IPS DF 19.7 (cell line): Measurements from ENCODE around the gene EIF2B5.

Source experiments
- DNase-seq: peaks from one replicate; pipeline ENCODE4 v3.0.0-alpha.2; 2013; ENCODE audit warnings: low read depth, low spot score

The EIF2B5 gene

GRCh38 chr3:184173374-184173722 is 38.2 kb downstream of the EIF2B5 start:
- no peak for DNase-seq

DNA sequence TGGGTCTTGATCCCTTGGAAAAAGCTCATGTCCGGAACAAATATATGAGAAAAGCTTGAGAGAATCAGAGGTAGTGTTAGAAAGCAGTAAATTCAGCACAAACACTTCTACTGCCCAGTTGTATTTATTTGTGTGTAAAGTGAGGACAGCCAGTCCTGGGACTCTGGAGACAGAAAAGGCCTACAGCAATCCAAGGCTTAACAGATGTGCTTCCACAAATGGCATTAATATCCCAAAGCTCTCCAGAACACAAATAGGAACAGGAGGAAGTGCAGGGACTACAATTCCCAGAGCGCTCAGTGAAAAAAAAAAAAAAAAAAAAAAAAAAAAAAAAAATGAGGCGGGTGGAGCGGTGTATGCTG is 39.1 kb downstream of the EIF2B5 start:
- DNase-seq = no peak

DNA sequence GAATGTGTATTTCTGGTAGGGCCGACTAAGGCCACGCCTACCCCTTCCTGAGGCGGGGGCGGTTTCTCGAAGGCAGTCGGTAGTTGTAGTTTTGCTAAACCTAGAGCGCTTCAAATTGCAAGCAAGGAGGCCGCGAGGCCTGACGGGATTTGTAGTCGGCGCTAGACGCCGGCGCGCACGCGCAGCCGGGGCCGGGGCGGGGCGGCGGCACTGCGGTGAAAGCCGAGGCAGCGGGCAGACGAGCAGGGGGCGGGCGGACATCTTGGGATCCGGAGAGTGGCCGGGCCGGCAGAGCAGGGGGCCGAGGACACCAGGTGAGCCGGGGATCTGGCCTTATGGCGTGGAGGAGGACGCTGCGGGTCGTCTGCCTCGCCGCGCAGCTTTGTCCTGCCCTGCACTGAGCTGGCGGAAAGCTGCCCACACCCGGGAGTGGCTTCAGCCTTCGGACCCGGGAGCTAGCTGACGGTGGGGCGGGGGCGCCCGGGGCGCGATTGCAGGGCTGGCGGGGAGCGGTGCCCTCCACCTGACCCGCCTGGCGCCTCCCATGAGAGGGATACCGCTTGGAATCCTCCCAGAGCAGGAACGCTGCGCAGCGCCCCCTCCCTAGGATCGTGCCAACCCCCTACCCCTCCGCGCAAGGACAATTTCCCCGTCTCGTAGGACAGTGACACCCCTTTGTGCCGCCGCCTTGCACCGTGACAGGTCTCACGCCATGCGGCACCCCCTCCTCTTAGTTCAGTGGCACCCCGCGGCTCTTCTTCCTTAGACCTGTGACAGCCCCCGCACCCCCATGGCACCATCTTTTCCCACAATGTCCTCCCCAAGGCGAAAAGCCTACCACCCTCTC is 39.7 kb downstream of the EIF2B5 start, which contains the start of gene AP2M1:
TSS of gene AP2M1 (plus strand) at position 210 of the 847 bp plus-strand sequence. CDS start 2,139 bp downstream, outside the sequence.
- DNase-seq = peak; percentile 94

DNA sequence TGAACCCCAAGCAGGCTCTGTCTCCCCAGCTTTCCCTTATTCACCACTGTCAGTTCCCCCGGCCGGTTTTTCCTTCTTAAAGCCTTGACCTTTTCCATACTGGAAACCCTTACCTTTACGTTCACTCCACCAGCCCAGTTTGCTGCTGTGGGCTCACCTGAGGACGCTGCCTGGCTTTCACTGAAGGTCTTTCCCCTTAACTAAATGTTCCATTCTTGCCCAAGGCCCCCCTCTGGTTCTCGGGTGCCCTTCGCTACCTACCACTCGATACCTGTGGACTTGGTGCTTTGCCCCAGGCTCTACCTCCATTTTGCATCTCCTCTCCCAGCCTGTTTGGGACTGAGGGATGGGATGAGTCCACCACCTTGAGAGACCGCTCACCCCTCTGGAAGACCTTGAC is 40.3 kb downstream of the EIF2B5 start:
- no peak for DNase-seq

GRCh38 chr3:184175981-184176376 is 40.8 kb downstream of the EIF2B5 start:
- DNase-seq = no peak

DNA sequence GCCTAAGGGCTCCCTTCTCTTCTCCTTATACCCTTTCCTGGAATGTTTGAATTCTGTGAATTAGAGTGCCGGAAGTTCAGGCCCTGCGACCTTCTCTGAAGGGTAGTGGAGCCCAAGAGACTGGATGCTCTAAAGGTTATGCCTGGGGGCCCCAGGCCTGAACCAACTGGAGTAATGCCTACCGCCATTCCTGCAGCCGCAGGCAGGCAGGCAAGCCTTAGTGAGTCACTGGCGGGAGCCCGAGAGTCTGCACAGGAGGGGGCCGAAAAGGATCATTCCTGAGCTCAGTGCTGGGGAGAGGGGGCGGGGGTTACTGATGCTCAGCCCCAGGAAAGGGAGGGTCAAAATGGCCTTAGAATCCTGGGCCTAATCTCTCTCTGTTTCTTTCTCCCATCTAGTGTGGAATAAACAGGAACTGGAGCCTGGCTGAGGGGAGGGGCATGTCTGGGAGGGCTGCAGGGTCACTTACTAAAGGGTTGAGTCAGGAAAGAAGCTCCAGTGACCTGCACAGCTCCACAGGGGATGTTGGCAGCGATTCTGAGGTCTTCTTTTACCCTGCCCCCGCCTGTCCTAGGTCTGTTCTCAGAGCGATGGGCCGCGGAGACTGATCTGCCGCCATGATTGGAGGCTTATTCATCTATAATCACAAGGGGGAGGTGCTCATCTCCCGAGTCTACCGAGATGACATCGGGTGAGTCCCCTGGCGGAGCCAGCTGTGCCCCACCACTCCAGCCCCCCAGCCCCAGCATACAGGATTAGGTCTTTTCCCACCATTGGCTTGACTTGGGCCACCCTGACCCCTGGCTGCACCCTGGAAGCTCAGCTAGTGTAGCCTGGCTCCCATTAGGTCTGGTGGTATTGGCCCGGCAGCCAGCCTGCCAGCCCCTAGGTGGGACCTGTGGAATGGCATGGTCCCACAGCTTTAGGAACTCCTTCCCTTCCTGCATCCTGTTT is 41.5 kb downstream of the EIF2B5 start:
- DNase-seq = peak; percentile 78

DNA sequence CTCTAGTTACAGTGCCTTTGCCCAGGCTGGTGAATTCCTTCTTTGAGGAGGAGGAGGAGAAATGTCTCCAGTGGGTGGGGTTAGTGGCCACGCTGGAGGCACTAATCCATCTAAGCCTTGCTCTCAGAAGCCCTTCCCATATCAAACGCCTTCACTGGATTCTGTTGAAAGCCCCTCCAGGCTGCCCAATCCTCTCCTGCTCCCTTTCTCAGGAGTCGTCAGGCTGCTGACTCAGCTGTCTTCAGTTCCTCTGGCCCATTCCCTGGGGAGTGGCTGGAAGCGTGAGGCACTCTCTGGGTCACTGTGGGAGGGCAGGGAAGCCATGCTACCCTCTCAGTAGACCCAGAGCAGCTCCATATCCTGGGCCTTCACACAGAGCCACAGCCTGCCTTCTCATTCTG is 42.2 kb downstream of the EIF2B5 start:
- no peak for DNase-seq

GRCh38 chr3:184177767-184178306 is 42.7 kb downstream of the EIF2B5 start:
- no peak for DNase-seq

DNA sequence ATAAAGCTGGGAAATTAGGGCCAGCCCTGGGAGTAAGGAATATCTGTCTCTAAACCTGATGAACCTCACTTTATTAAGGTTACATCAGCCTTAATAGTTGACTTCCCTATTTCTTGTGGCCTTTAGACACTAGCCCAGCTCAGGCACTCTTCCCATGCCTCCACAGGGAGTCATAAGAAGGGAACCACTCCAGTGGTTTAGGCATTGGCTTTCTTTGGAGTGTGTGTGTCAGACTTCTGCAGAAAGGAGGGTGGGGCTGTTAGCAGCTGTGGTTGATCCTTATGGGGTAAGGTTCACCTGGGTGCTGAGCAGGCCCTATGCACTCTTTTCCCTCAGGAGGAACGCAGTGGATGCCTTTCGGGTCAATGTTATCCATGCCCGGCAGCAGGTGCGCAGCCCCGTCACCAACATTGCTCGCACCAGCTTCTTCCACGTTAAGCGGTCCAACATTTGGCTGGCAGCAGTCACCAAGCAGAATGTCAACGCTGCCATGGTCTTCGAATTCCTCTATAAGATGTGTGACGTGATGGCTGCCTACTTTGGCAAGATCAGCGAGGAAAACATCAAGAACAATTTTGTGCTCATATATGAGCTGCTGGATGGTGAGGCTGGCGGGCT is 43.5 kb downstream of the EIF2B5 start:
- no peak for DNase-seq

- no peak for DNase-seq
These were observed 45.0 kb downstream of the EIF2B5 start for GRCh38 chr3:184180165-184180564.

DNA sequence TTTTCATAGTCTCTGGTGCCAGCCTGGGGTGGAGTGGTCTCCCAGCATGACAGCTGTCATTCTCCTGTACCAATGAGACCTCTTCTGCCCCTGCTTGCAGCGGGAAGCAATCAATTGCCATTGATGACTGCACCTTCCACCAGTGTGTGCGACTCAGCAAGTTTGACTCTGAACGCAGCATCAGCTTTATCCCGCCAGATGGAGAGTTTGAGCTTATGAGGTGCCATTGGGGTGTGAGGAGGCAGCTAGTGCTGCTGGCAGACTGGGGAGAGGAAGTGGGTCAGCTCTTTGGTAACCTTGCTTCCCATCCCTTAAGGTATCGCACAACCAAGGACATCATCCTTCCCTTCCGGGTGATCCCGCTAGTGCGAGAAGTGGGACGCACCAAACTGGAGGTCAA is 46.4 kb downstream of the EIF2B5 start:
- DNase-seq = no peak

DNA sequence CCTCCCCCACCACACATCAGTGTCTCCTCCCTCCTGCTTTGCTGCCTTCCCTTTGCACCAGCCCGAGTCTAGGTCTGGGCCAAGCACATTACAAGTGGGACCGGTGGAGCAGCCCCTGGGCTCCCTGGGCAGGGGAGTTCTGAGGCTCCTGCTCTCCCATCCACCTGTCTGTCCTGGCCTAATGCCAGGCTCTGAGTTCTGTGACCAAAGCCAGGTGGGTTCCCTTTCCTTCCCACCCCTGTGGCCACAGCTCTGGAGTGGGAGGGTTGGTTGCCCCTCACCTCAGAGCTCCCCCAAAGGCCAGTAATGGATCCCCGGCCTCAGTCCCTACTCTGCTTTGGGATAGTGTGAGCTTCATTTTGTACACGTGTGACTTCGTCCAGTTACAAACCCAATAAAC is 48.5 kb downstream of the EIF2B5 start:
- DNase-seq = no peak

GRCh38 chr3:184184546-184185230 is 49.5 kb downstream of the EIF2B5 start:
- no peak for DNase-seq

- DNase-seq = peak; percentile 93
These were observed 50.5 kb downstream of the EIF2B5 start for GRCh38 chr3:184185461-184186183.

- no peak for DNase-seq
These were observed 51.2 kb downstream of the EIF2B5 start, which contains the start of gene ABCF3 for GRCh38 chr3:184186184-184186901. TSS of gene ABCF3 (plus strand) at chr3:184186199. CDS start at chr3:184186208, 9 bp downstream.

DNA sequence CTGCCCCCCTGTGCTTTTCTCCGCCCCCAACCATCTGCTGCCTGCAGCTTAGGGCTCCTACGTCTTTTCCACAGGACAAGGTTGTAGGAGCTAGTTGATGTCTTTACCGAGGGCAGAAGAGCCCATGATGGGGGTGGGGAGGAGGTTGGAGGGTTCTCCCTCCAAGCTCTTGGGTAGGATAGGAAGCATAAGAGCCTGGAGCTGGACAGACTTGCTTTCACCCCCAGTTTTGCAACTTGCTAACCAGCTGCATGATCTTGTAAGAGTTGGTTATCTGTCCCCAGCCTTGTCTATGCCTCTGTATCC is 51.7 kb downstream of the EIF2B5 start:
- no peak for DNase-seq

DNA sequence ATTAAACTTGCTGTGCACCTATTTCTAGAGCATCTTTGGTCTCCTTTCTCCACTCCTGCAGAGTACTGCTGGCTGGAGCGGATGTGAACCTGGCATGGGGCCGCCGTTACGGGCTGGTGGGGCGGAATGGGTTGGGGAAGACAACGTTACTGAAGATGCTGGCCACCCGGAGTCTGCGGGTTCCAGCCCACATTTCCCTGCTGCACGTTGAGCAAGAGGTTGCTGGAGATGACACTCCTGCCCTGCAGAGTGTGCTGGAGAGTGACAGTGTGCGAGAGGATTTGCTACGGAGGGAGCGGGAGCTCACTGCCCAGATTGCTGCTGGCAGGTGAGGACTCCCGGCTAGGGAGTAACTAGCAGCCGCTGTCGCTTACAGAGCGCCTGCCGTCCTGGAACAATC is 52.9 kb downstream of the EIF2B5 start:
- no peak for DNase-seq

DNA sequence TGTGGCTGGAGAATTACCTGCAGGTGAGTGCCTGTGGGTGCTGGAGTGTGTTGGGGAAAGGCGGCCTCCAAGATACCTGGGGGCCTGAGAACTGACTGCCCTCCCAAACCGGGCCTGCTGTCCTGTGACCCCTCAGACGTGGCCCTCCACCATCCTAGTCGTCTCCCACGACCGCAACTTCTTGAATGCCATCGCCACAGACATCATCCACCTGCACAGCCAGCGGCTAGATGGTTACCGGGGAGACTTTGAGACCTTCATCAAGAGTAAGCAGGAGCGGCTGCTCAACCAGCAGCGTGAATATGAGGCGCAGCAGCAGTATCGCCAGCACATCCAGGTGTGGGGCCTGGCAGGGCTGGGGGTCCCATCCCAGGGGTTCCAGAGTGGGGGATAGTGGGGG is 54.3 kb downstream of the EIF2B5 start:
- no peak for DNase-seq

GRCh38 chr3:184192889-184193288 is 57.7 kb downstream of the EIF2B5 start:
- DNase-seq = no peak

DNA sequence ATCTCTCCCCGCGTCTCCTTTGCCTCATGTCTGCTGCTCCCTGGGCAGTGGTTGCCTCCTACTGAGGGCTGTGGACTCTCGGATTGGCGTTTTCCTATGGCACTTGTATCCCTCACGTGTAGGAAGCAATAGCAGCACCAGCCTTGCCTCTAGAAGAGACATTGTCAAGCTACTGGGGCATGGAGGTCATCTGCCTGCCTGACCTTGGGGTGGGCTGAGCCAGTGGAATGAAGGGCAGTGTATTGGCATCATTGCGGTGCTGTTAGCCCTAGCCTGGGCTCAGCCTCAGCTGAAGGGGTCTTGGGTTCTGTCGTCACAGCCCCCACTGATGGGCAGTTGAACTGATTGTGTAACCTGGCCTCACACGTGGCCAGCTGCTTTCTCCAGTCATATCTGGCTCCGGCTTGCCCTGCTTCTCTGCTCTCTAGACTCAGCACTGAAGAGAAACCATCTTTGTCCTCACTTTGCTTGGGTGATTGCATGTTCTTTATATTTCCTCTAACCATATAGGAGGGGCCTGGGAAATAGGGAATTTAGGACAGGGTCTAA is 58.9 kb downstream of the EIF2B5 start:
- no peak for DNase-seq
